NK-92 treated with Interleukin-12 subunit alpha and Interleukin-12 subunit beta, amount 100 ng/mL, for 24 hours (cell line): Measurements from ENCODE around the gene NOXO1.

Source experiments
- DNase-seq: peaks from one replicate; lab custom pipeline; 2025; lab: John Stamatoyannopoulos, UW

The NOXO1 gene

GRCh38 chr16:1997494-1998359, 16.5 kb upstream of the NOXO1 start:
- no peak for DNase-seq

GRCh38 chr16:1993731-1994131, 12.5 kb upstream of the NOXO1 start:
- DNase-seq: no peak

- DNase-seq: no peak
These were observed 11.5 kb upstream of the NOXO1 start for GRCh38 chr16:1992704-1993317.

- DNase-seq: no peak
These were observed 10.9 kb upstream of the NOXO1 start for GRCh38 chr16:1991948-1992703.

GRCh38 chr16:1991588-1991947, 10.3 kb upstream of the NOXO1 start:
- DNase-seq: no peak

- no peak for DNase-seq
These were observed 9.9 kb upstream of the NOXO1 start for GRCh38 chr16:1991135-1991551.

- DNase-seq: no peak
These were observed 9.3 kb upstream of the NOXO1 start for GRCh38 chr16:1990351-1991134.

- no peak for DNase-seq
These were observed 8.8 kb upstream of the NOXO1 start for GRCh38 chr16:1990101-1990350.

- DNase-seq: no peak
These were observed 8.2 kb upstream of the NOXO1 start, which contains the start of gene SYNGR3 for GRCh38 chr16:1989209-1990100. SYNGR3 (plus strand) TSS chr16:1989970; CDS start chr16:1990103, 133 bp downstream.

GRCh38 chr16:1987198-1987597, 5.9 kb upstream of the NOXO1 start:
- DNase-seq: no peak

- DNase-seq: no peak
These were observed 4.3 kb upstream of the NOXO1 start for GRCh38 chr16:1985466-1986150.

GRCh38 chr16:1984347-1985225, 3.3 kb upstream of the NOXO1 start:
- DNase-seq: no peak

- DNase-seq: peak; percentile 72
These were observed 2.5 kb upstream of the NOXO1 start, which contains the start of gene GFER for GRCh38 chr16:1983544-1984346. GFER (plus strand) TSS chr16:1984193; CDS start chr16:1984219, 26 bp downstream.

GRCh38 chr16:1982991-1983543, 1.8 kb upstream of the NOXO1 start:
- DNase-seq: no peak

- DNase-seq: no peak
These were observed 754 bp upstream of the NOXO1 start for GRCh38 chr16:1982013-1982433.

GRCh38 chr16:1980770-1981087, 540 bp downstream of the NOXO1 start:
- DNase-seq: no peak

- no peak for DNase-seq
These were observed 1.1 kb downstream of the NOXO1 start for GRCh38 chr16:1980030-1980769.
